Femur (tissue), 1 donor: ENCODE results near the gene USH1C.

Experiments
- DNase-seq: peaks from one replicate; pipeline ENCODE4 v3.0.0-alpha.2; 2017

USH1C gene

GRCh38 chr11:17543574-17544180 is 539 bp downstream of the USH1C start:
- no peak for DNase-seq

- no peak for DNase-seq
Observed at GRCh38 chr11:17543041-17543440, 1.2 kb downstream of the USH1C start.

GRCh38 chr11:17542249-17542648 is 2.0 kb downstream of the USH1C start:
- DNase-seq = no peak

- DNase-seq = no peak
Observed at GRCh38 chr11:17541330-17541885, 2.8 kb downstream of the USH1C start.

GRCh38 chr11:17540807-17541206 is 3.4 kb downstream of the USH1C start:
- DNase-seq = no peak

- DNase-seq = no peak
Observed at GRCh38 chr11:17538731-17539130, 5.5 kb downstream of the USH1C start.

GRCh38 chr11:17538054-17538453 is 6.2 kb downstream of the USH1C start:
- no peak for DNase-seq

- no peak for DNase-seq
Observed at GRCh38 chr11:17537261-17537660, 7.0 kb downstream of the USH1C start.

GRCh38 chr11:17535488-17535887 is 8.7 kb downstream of the USH1C start:
- no peak for DNase-seq

- DNase-seq = no peak
Observed at GRCh38 chr11:17533778-17534415, 10.3 kb downstream of the USH1C start.

- DNase-seq = no peak
Observed at GRCh38 chr11:17533341-17533740, 10.9 kb downstream of the USH1C start.

GRCh38 chr11:17532784-17533183 is 11.4 kb downstream of the USH1C start:
- no peak for DNase-seq

GRCh38 chr11:17531636-17532113 is 12.5 kb downstream of the USH1C start:
- no peak for DNase-seq

- no peak for DNase-seq
Observed at GRCh38 chr11:17531071-17531600, 13.1 kb downstream of the USH1C start.

GRCh38 chr11:17529844-17530185 is 14.4 kb downstream of the USH1C start:
- peak; percentile 82 for DNase-seq

GRCh38 chr11:17528906-17529843 is 15.0 kb downstream of the USH1C start:
- peak; percentile 67 for DNase-seq

- peak; percentile 64 for DNase-seq
Observed at GRCh38 chr11:17528181-17528691, 16.0 kb downstream of the USH1C start.

GRCh38 chr11:17527628-17527995 is 16.6 kb downstream of the USH1C start:
- no peak for DNase-seq

- no peak for DNase-seq
Observed at GRCh38 chr11:17526931-17527627, 17.1 kb downstream of the USH1C start.

GRCh38 chr11:17526326-17526725 is 17.9 kb downstream of the USH1C start:
- no peak for DNase-seq

- DNase-seq = no peak
Observed at GRCh38 chr11:17525570-17525969, 18.6 kb downstream of the USH1C start.

GRCh38 chr11:17524221-17524620 is 20.0 kb downstream of the USH1C start:
- DNase-seq = no peak
